GM18951 (cell line): Measurements from ENCODE around the gene PPP1R18.
A peak's percentile ranks its signal among the peaks of the same experiment; 100 is the strongest.

Experiments
- POLR2A ChIP-seq: IDR thresholded peaks from 4 replicates; pipeline ENCODE4 v1.6.1; 2011; ENCODE audit warnings: mild to moderate bottlenecking; ENCODE audit not compliant: insufficient read length, insufficient read depth; ENCODE audit errors: extremely low read depth
- in situ Hi-C: fragments of 300-500 bp; cut with MboI; formaldehyde crosslinking; loops from one replicate; pipeline ENCODE4 v1.12.0; 2022; ENCODE audit warnings: low sequenced_read_pairs, mixed read lengths, inconsistent platforms; ENCODE audit not compliant: unreplicated experiment

The PPP1R18 gene

DNA sequence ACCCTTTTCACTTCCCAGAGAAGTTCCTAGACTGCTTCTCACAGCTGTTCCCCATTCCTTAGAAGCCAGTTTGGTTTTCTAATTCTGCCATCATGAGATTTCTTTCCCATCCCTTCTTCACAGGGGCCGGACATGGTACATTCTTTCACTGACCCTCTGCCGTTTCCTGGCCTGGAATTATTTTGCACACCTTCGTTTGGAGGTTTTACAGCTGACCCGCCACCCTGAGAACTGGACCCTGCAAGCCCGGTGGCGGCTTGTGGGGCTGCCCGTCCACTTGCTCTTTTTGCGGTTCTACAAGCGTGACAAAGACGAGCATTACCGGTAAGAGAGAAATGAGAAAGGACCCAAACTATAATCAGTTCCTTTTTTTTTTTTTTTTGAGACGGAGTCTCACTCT, 35.3 kb downstream of the PPP1R18 start:
- TF ChIP-seq POLR2A = no peak
- in situ Hi-C loops = no loop called here

- in situ Hi-C loops = no loop called here
- TF ChIP-seq POLR2A = peak; percentile 49
These were observed 39.0 kb downstream of the PPP1R18 start for GRCh38 chr6:30647242-30648116.

DNA sequence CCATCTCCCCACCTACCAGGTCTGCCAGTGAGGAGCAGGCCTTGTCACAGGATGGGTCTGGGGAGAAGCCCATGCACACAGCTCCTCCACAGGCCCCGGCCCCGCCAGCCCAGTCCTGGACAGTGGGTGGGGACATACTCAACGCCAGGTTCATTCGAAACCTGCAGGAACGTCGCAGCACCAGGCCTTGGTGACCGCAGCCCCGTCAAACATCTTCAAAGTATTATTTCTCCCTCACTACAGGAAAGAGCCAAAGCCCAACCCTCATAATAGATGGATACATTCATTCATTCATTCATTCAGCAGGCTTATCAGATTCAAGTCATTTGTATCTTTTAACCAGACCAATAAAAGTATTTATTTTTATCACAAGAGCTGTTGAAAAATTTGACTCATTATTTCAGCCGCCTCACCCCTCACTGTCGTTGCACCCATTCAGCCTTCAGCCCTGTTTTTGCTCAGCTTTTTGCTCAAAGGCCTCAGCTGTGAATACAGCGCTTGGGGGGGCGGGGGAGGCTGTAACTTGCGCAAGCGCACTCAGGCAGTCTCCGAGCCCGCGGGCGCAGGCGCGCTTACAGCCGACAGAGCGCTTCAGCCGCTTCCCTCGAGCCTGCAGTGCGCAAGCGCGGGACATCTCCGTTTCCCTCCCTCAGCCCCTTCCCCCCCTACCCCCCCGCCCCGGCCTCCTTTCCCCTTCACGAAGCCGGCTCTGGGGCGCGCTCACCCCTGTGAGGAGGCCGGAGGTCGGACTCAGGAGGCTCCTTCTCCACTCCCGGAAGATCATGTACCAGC, 39.8 kb downstream of the PPP1R18 start, which contains the start of gene C6orf136:
TSS of gene C6orf136 (plus strand) at position 684 of the 792 bp plus-strand sequence. CDS start at position 783, 99 bp downstream.
- in situ Hi-C loops = no loop called here

GRCh38 chr6:30645989-30646388, 40.5 kb downstream of the PPP1R18 start:
- in situ Hi-C loops = no loop called here
- TF ChIP-seq POLR2A = no peak

More for the DNA sequence above, 39.8 kb downstream of the PPP1R18 start, which contains the start of gene C6orf136:
- TF ChIP-seq POLR2A = no peak

GRCh38 chr6:30644769-30645168, 41.7 kb downstream of the PPP1R18 start:
- in situ Hi-C loops = no loop called here
- TF ChIP-seq POLR2A = no peak

DNA sequence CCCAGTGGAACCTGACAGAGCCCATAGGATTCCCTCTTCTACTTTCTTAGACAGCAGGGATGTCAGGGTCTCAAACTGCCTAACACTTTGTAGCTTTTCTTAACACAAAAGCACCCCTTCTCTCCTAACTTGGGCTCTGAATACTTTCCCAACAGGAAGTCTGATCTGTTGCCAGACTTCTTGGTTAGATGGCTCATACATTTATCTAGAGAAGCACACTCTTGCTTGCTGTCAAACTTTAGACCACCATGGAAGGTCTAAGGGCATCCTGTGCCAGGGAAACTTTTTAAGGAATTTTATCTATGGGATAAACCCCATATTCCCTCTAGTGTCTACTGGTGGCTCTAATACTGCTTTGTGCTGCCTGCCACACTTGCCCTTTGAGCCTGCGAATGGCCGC, 42.8 kb downstream of the PPP1R18 start:
- in situ Hi-C loops = no loop called here
- no peak for TF ChIP-seq POLR2A

DNA sequence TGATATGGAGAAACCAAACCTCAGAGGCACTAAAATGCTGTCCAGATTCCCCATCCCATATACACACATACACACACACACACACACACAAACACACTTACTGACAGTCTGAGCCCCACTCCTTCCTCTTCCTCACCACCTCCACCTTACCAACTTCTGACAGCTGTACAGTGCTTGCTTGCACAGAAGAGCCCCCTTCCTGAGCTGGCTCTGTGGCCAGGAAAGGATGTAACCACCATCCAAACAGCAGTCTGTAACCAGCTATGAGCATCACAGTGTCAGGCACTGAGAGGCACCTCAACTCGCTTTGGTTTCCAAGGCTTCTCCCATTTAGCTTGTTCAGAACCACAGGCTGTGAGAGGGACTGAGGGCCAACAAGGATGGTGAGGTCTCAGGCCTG, 45.4 kb downstream of the PPP1R18 start:
- no peak for TF ChIP-seq POLR2A
- in situ Hi-C loops = no loop called here

GRCh38 chr6:30640481-30640880, 46.0 kb downstream of the PPP1R18 start:
- TF ChIP-seq POLR2A = no peak
- in situ Hi-C loops = no loop called here

DNA sequence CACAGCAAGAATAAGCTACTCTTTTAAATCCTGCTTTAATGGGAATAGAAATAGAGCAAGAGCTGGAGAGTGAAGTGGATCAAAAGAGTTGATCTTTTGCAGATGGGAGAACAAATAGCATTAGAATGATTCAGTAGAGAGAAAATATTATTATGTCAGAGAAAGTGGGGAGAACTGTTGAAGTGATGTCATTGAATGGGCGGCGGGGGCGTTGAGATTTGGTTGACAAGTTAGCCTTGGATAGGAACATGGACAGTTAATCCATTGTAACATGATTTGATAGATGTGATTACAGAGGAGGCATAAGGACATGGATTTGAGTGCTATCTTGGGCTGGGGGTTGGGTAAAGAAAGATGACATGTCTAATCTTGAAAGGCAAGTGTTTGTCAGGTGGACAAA, 50.6 kb downstream of the PPP1R18 start:
- in situ Hi-C loops = no loop called here
- TF ChIP-seq POLR2A = no peak

- TF ChIP-seq POLR2A = peak; percentile 78
- in situ Hi-C loops = no loop called here
These were observed 59.7 kb downstream of the PPP1R18 start, which contains the start of gene ATAT1 for GRCh38 chr6:30626484-30627366. Gene ATAT1 (plus strand): TSS chr6:30626874.
